Measurements from ENCODE around the gene POLR2M. TPM values are rescaled to one million over a fixed set of nuclear protein-coding genes. Genes with fewer than 3 reads are reported as not detected.

POLR2M gene
- total RNA-seq, 2 experiments from 2014 or later: 72.5 to 85.0 TPM

- ATAC-seq (no peak), DNase-seq (no peak)
- Mint-ChIP-seq H3K27me3 (peaks cover 1% of the 10 kb centered on the region), H3K9me3 (no peaks in the 10 kb centered on the region), H3K36me3 (ENCODE audit: low read depth) (peaks cover 34% of the 10 kb centered on the region), H3K4me3 (peak overlapping the region; percentile 94), H3K4me1 (ENCODE audit: low read depth) (peaks cover 65% of the 10 kb centered on the region), H3K27ac (peak overlapping the region; percentile 93)
- CTCF ChIA-PET: interaction anchor here (0.9 to 3.0 kb wide), 6 partner anchors 9 to 155 kb away, joined by 3 to 12 read pairs (median 6); no protein-coding TSS in a partner anchor
- TF ChIP-seq CTCF (IDR thresholded peaks at IDR 0.05): no peak
- POLR2A ChIA-PET: interaction anchor here (1.1 to 1.8 kb wide), 6 partner anchors 8 to 120 kb away, joined by 4 to 5 read pairs (median 4); no protein-coding TSS in a partner anchor
- intact Hi-C loops (cut with micrococcal nuclease): no loop called here
Measured at GRCh38 chr15:57705746-57706404, 639 bp upstream of the POLR2M start.

GRCh38 chr15:57708047-57708446 is 1.5 kb downstream of the POLR2M start:
- ChIA-PET POLR2A (interaction anchor here (0.9 kb wide), 1 partner anchor 10 kb away, joined by 3 read pairs; no protein-coding TSS in a partner anchor), CTCF (interaction anchor here (1.8 to 3.0 kb wide), 4 partner anchors 11 to 147 kb away, joined by 5 to 12 read pairs (median 10); no protein-coding TSS in a partner anchor)
- Mint-ChIP-seq H3K4me1 (ENCODE audit: low read depth) (peaks cover 75% of the 10 kb centered on the region), H3K36me3 (ENCODE audit: low read depth) (peaks cover 50% of the 10 kb centered on the region), H3K27me3 (no peaks in the 10 kb centered on the region), H3K9me3 (no peaks in the 10 kb centered on the region), H3K27ac (peak overlapping the region; percentile 93), H3K4me3 (peak overlapping the region; percentile 94)
- DNase-seq (no peak), ATAC-seq (no peak)
- intact Hi-C loops (cut with micrococcal nuclease): no loop called here
- TF ChIP-seq CTCF (IDR thresholded peaks at IDR 0.05): no peak

- Mint-ChIP-seq H3K27me3 (no peaks in the 10 kb centered on the region), H3K27ac (no peak overlapping the region), H3K4me3 (no peak overlapping the region), H3K36me3 (ENCODE audit: low read depth) (peaks cover 48% of the 10 kb centered on the region), H3K9me3 (peaks cover 3% of the 10 kb centered on the region), H3K4me1 (ENCODE audit: low read depth) (peaks cover 20% of the 10 kb centered on the region)
- intact Hi-C loops (cut with micrococcal nuclease): no loop called here
- DNase-seq: no peak
- POLR2A ChIA-PET: interaction anchor here (0.9 kb wide), 1 partner anchor 10 kb away, joined by 3 read pairs; no protein-coding TSS in a partner anchor
- ATAC-seq: no peak
- no peak for TF ChIP-seq CTCF (IDR thresholded peaks at IDR 0.05)
- CTCF ChIA-PET: interaction anchor here (1.1 to 1.6 kb wide), 2 partner anchors 11 to 14 kb away, joined by 3 to 5 read pairs; no protein-coding TSS in a partner anchor
Measured at GRCh38 chr15:57718309-57718708, 11.8 kb downstream of the POLR2M start.

DNA sequence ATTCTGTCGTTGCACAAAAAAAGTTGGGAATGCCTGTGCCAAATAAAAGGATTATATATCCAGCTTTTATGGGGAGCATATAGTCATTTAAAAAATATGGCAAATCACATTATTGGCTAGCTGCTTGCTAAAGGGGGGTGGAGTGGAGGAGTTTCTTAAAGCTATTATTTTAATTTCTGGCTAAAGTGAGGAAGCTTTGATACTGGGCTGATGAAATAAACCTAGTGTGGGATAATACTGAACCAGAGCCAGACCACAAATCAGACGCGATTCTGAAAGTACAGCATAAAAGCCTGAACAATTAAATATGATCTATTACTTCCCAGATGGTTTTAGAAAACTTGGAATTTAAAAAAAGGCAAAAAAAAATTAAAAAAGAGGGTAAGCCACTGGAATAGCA is 14.4 kb downstream of the POLR2M start:
- ATAC-seq (no peak), DNase-seq (no peak)
- ChIA-PET POLR2A (interaction anchor here (1.0 to 1.4 kb wide), 2 partner anchors 9 to 14 kb away, joined by 3 to 5 read pairs; partner anchors contain the start of gene POLR2M), CTCF (interaction anchor here (1.5 to 3.4 kb wide), 2 partner anchors 11 to 140 kb away, joined by 3 to 23 read pairs; no protein-coding TSS in a partner anchor)
- Mint-ChIP-seq H3K4me3 (no peak overlapping the region), H3K9me3 (peaks cover 3% of the 10 kb centered on the region), H3K36me3 (ENCODE audit: low read depth) (peaks cover 35% of the 10 kb centered on the region), H3K27ac (no peak overlapping the region), H3K4me1 (ENCODE audit: low read depth) (peaks cover 5% of the 10 kb centered on the region), H3K27me3 (no peaks in the 10 kb centered on the region)
- intact Hi-C loops (cut with micrococcal nuclease): no loop called here
- TF ChIP-seq CTCF (IDR thresholded peaks at IDR 0.05): no peak

DNA sequence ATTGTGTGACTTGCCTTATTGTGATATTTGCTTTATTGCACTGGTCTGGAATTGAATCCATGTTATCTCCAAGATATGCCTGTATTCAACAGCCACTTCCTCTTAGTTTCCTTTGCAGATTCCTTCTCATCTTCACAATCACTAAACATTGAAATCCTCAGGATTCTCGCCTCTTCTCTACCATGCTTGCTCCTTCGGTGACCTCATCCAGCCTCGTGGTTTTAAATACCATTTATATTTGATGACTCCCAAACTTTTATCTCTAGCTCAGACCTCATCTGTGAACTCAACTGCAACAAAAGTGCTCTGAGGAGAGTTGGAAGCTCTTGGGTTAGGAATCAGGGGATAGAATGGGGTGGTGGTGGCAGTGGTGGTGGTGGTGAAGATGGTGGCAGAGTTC is 19.9 kb downstream of the POLR2M start:
- DNase-seq (no peak), ATAC-seq (no peak)
- no peak for TF ChIP-seq CTCF (IDR thresholded peaks at IDR 0.05)
- ChIA-PET POLR2A (no interaction called here), CTCF (interaction anchor here (1.5 kb wide), 1 partner anchor 135 kb away, joined by 3 read pairs; no protein-coding TSS in a partner anchor)
- H3K4me1 Mint-ChIP-seq (ENCODE audit: low read depth): peaks cover 4% of the 10 kb centered on the region
- H3K4me3 Mint-ChIP-seq: no peak overlapping the region
- no peaks in the 10 kb centered on the region for H3K27me3 Mint-ChIP-seq
- peaks cover 12% of the 10 kb centered on the region for H3K36me3 Mint-ChIP-seq (ENCODE audit: low read depth)
- no peak overlapping the region for H3K27ac Mint-ChIP-seq
- H3K9me3 Mint-ChIP-seq: no peaks in the 10 kb centered on the region
- intact Hi-C loops (cut with micrococcal nuclease): no loop called here

Data from activated CD8-positive, alpha-beta T cell treated with anti-CD3 and anti-CD28 coated beads for 36 hours (primary cell).